ENCODE measurements around the gene CLTCL1. TPM values are rescaled to one million over a fixed set of nuclear protein-coding genes. Genes with fewer than 3 reads are reported as not detected.
"Not testable (repeated sequence)": the region's sequence is repeated elsewhere in the genome, so short reads cannot be mapped to it uniquely, and the experiment has no call there.

Gene CLTCL1
- total and polyA plus RNA-seq, 4 donors, result 2.0 to 4.8 (median 2.6) TPM

GRCh38 chr22:19258371-19258770, 33.1 kb downstream of the CLTCL1 start:
- Histone ChIP-seq H3K4me1 (ENCODE audit: control insufficient read depth in 4 of 4, insufficient read depth in 4 of 4, low read length in 3 of 4) (peaks cover 0 to 5% (median 3%) of the 10 kb centered on the region in 4 donors), H3K36me3 (ENCODE audit: control insufficient read depth in 4 of 4, insufficient read depth in 3 of 4, low read depth in 1 of 4, low read length in 3 of 4) (no peaks in the 10 kb centered on the region), H3K9me3 (ENCODE audit: control insufficient read depth in 4 of 4, low read length in 3 of 4) (no peaks in the 10 kb centered on the region), H3K27ac (ENCODE audit: low read depth in 1 of 2, low read length in 2 of 2) (no peak overlapping the region), H3K4me3 (ENCODE audit: low read depth in 1 of 3, low read length in 3 of 3) (no peak overlapping the region), H3K27me3 (ENCODE audit: control insufficient read depth in 4 of 4, insufficient read depth in 4 of 4, low read length in 3 of 4) (no peaks in the 10 kb centered on the region), H3K9ac (ENCODE audit: low read depth in 1 of 2, low read length in 2 of 2) (no peak overlapping the region)
- WGBS, result 99% methylated on average over 7 of the region's 7 CpGs
- TF ChIP-seq HNF4G (IDR thresholded peaks at IDR 0.05) (no peak), RXRA (IDR thresholded peaks at IDR 0.05) (no peak), GABPA (IDR thresholded peaks at IDR 0.05 in 1 of 2, conservative IDR thresholded peaks at IDR 0.05 in 1 of 2) (no peak), HNF4A (conservative IDR thresholded peaks at IDR 0.05) (no peak), SP1 (IDR thresholded peaks at IDR 0.05) (no peak), CTCF (IDR thresholded peaks at IDR 0.05; ENCODE audit: low read depth, low read length, missing input control) (no peak)
- no peak for DNase-seq (ENCODE audit: low spot score)

- H3K9ac ChIP-seq (ENCODE audit: low read depth in 1 of 2, low read length in 2 of 2); H3K4me3 ChIP-seq (ENCODE audit: low read depth in 1 of 3, low read length in 3 of 3); H3K27ac ChIP-seq (ENCODE audit: low read depth in 1 of 2, low read length in 2 of 2); H3K27me3 ChIP-seq (ENCODE audit: control insufficient read depth in 4 of 4, insufficient read depth in 4 of 4, low read length in 3 of 4); DNase-seq (ENCODE audit: low spot score); H3K4me1 ChIP-seq (ENCODE audit: control insufficient read depth in 4 of 4, insufficient read depth in 4 of 4, low read length in 3 of 4); H3K36me3 ChIP-seq (ENCODE audit: control insufficient read depth in 4 of 4, insufficient read depth in 3 of 4, low read depth in 1 of 4, low read length in 3 of 4); H3K9me3 ChIP-seq (ENCODE audit: control insufficient read depth in 4 of 4, low read length in 3 of 4): not testable (repeated sequence)
- WGBS, result 97% methylated on average over 8 of the region's 8 CpGs
These were observed 35.2 kb downstream of the CLTCL1 start for GRCh38 chr22:19256362-19256761.

- H3K36me3 ChIP-seq (ENCODE audit: control insufficient read depth in 4 of 4, insufficient read depth in 3 of 4, low read depth in 1 of 4, low read length in 3 of 4), result no peaks in the 10 kb centered on the region
- H3K27me3 ChIP-seq (ENCODE audit: control insufficient read depth in 4 of 4, insufficient read depth in 4 of 4, low read length in 3 of 4), result no peaks in the 10 kb centered on the region
- H3K4me1 ChIP-seq (ENCODE audit: control insufficient read depth in 4 of 4, insufficient read depth in 4 of 4, low read length in 3 of 4), result no peaks in the 10 kb centered on the region
- 97% methylated on average over 12 of the region's 12 CpGs for WGBS
- H3K4me3 ChIP-seq (ENCODE audit: low read depth in 1 of 3, low read length in 3 of 3), result no peak overlapping the region
- TF ChIP-seq MAX (IDR thresholded peaks at IDR 0.05), result no peak
- no peak for TF ChIP-seq SP1 (IDR thresholded peaks at IDR 0.05)
- TF ChIP-seq EGR1 (IDR thresholded peaks at IDR 0.05; ENCODE audit: low read depth in 2 of 2), result no peak
- no peak for TF ChIP-seq FOXA1 (IDR thresholded peaks at IDR 0.05)
- no peak for TF ChIP-seq ATF3 (IDR thresholded peaks at IDR 0.05)
- TF ChIP-seq TAF1 (conservative IDR thresholded peaks at IDR 0.05), result no peak
- TF ChIP-seq HNF4G (IDR thresholded peaks at IDR 0.05), result no peak
- TF ChIP-seq RXRA (IDR thresholded peaks at IDR 0.05), result no peak
- TF ChIP-seq CTCF (IDR thresholded peaks at IDR 0.05; ENCODE audit: low read depth, low read length, missing input control), result no peak
- no peak for TF ChIP-seq HNF4A (conservative IDR thresholded peaks at IDR 0.05)
- TF ChIP-seq YY1 (IDR thresholded peaks at IDR 0.05), result no peak
- H3K9ac ChIP-seq (ENCODE audit: low read depth in 1 of 2, low read length in 2 of 2), result no peak overlapping the region
- DNase-seq (ENCODE audit: low spot score), result no peak
- no peaks in the 10 kb centered on the region for H3K9me3 ChIP-seq (ENCODE audit: control insufficient read depth in 4 of 4, low read length in 3 of 4)
- no peak overlapping the region for H3K27ac ChIP-seq (ENCODE audit: low read depth in 1 of 2, low read length in 2 of 2)
These were observed 38.4 kb downstream of the CLTCL1 start for GRCh38 chr22:19253143-19253542.

Data from liver (tissue), 9 donors.